Kidney epithelial cell (primary cell): ENCODE data around the gene ANKS1A. TPM values are rescaled to one million over a fixed set of nuclear protein-coding genes. Genes with fewer than 3 reads are reported as not detected.
"Not testable (repeated sequence)": the region's sequence is repeated elsewhere in the genome, so short reads cannot be mapped to it uniquely, and the experiment has no call there.

Experiments
- DNase-seq: peaks from one replicate; pipeline ENCODE4 v3.0.0-alpha.2; 2010; ENCODE audit warnings: low read depth
- H3K27me3 ChIP-seq: 2 replicates; pipeline ENCODE4 v1.6.0; 2011; ENCODE audit warnings: low read length; ENCODE audit not compliant: control insufficient read depth, insufficient read depth
- H3K36me3 ChIP-seq: 2 replicates; pipeline ENCODE4 v1.5.1; 2011; ENCODE audit warnings: low read length; ENCODE audit not compliant: control insufficient read depth, insufficient read depth
- H3K4me3 ChIP-seq: 2 replicates; pipeline ENCODE4 v1.5.1; 2011; ENCODE audit warnings: low read depth, mild to moderate bottlenecking, control low read depth, low read length
- total RNA-seq: library from RNA; depleted of rRNA; stranded (reverse); fragments of >200 nt; gene quantifications from 2 replicates; pipeline ENCODE4 v1.2.3, GENCODE V29; 2015
- TF ChIP-seq, protein P1 (sequence below): IDR thresholded peaks from 2 replicates; pipeline ENCODE4 v1.5.1; 2011; ENCODE audit warnings: mild to moderate bottlenecking, moderate library complexity, low read length, control low read depth, inconsistent platforms; ENCODE audit not compliant: insufficient read depth, poor library complexity, severe bottlenecking

ANKS1A gene
- total RNA-seq, 1 donor from 2014 or later = 20.2 TPM

DNA sequence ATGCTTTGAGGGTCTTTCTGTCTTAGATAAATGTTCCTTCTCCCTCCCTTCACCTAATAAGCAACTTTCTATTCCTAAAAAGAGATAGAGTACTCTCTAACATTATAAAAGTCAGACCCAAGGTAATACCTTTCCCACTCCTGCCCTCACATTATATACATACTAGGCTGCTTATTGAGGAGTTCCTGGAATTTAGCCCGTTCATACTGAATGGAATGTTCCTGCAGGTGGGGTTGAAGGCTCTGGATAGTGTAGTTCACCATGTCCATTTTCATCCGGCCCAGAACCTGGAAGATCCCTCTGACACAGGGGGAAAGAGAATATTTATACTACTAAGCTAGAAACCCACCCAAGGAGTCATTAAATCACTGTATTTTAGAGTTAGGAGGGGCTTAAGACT, 231.7 kb downstream of the ANKS1A start:
- no peak for DNase-seq

DNA sequence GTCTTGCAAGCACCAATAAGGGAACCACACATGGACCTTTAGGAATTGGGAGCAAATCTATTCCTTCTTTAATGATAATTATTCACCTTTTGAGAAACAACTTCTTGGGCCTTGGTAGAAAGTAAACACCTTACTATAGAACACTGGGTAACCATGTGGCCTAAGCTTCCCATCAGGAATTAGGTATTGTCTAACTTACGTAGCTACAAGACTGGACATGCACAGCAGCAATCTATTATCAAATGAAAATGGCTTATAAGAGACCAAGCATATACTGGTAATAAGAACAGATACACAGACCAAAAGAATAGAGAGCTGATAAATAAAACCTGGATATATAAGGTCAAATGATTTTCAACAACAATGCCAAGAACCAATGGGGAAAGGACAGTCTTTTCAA, 235.3 kb downstream of the ANKS1A start:
- Histone ChIP-seq H3K4me3 (no peak overlapping the region), H3K27me3 (no peaks in the 10 kb centered on the region), H3K36me3 (no peaks in the 10 kb centered on the region)
- no peak for DNase-seq
- TF ChIP-seq, protein P1, sequence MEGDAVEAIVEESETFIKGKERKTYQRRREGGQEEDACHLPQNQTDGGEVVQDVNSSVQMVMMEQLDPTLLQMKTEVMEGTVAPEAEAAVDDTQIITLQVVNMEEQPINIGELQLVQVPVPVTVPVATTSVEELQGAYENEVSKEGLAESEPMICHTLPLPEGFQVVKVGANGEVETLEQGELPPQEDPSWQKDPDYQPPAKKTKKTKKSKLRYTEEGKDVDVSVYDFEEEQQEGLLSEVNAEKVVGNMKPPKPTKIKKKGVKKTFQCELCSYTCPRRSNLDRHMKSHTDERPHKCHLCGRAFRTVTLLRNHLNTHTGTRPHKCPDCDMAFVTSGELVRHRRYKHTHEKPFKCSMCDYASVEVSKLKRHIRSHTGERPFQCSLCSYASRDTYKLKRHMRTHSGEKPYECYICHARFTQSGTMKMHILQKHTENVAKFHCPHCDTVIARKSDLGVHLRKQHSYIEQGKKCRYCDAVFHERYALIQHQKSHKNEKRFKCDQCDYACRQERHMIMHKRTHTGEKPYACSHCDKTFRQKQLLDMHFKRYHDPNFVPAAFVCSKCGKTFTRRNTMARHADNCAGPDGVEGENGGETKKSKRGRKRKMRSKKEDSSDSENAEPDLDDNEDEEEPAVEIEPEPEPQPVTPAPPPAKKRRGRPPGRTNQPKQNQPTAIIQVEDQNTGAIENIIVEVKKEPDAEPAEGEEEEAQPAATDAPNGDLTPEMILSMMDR = no peak

More for the DNA sequence above, 231.7 kb downstream of the ANKS1A start:
- TF ChIP-seq, protein P1 = no peak
- no peaks in the 10 kb centered on the region for H3K36me3 ChIP-seq
- no peak overlapping the region for H3K4me3 ChIP-seq
- H3K27me3 ChIP-seq = no peaks in the 10 kb centered on the region

DNA sequence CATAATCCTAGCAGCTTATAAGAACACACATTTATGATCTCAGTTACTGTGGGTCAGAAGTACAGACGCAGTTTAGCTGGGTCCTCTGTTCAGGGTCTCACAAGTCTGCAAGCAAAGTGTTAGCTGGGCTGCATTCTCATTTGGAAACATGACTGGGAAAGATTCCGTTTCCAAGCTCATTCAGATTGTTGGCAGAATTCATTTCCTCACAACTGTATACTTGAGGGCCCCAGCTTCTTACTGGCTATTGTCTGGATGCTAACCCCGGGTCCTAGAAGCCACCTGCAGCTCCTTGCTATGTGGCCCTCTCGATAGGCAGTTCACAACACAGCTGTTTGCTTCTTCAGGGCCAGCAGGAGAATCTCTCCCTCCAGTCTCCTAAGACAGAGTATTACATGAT, 239.0 kb downstream of the ANKS1A start:
- H3K27me3 ChIP-seq = no peaks in the 10 kb centered on the region
- H3K4me3 ChIP-seq = no peak overlapping the region
- no peak for DNase-seq
- no peaks in the 10 kb centered on the region for H3K36me3 ChIP-seq
- TF ChIP-seq, protein P1 = no peak

DNA sequence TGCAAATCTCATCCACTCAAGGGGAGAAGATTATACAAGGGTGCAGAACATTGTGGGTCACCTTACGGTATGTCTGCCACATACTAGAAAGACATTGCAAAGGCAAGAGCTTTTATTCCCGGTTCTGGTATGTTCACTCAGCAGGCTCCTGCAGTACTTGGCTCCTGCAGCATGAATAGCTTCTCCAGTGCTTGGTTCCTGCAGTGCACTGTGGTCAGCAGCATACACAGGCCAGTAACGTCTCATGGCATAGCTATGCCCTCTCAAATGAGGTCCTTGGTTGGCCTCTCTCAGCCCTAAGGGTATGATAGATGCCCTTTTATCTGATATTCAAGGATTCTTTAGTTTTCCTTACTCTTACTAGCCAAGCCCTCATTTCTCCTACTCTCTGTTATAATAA, 239.4 kb downstream of the ANKS1A start:
- Histone ChIP-seq H3K27me3 (no peaks in the 10 kb centered on the region), H3K4me3 (no peak overlapping the region), H3K36me3 (no peaks in the 10 kb centered on the region)
- TF ChIP-seq, protein P1 = no peak
- no peak for DNase-seq

DNA sequence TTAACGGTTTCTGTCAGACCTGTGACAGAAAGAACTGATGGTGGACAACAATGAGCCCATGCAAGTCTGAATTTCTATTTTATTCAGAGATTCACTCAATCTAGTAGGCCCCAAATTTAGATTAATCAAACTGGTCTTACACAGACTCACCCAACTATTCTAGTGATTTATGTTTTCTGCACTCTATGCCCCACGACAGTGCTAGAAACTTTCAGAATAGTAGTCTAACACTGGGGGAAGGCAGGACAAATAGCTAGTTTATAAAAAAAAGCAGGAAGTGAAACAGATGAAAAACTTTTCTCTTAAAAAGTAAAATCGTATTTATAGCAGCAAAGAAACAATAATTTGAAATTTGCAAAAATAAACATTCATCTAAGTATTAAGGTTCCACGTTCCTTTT, 247.1 kb downstream of the ANKS1A start:
- Histone ChIP-seq H3K4me3 (no peak overlapping the region), H3K27me3 (peaks cover 2% of the 10 kb centered on the region), H3K36me3 (no peaks in the 10 kb centered on the region)
- TF ChIP-seq, protein P1 = no peak
- DNase-seq = no peak

DNA sequence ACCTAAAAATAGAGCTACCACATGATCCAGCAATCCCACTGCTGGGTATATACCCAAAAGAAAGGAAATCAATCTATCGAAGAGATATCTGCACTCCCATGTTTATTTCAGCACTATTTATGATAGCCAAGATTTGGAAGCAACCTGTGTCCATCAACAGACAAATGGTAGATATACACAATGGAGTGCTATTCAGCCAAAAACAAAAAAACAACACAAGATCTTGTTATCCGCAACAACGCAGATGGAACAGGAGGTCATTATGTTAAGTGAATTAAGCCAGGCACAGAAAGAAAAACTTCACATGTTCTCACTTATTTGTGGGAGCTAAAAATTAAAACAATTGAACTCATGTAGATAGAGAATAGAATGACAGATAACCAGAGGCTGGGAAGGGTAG, 249.1 kb downstream of the ANKS1A start:
- not testable (repeated sequence) for H3K27me3 ChIP-seq, DNase-seq, H3K36me3 ChIP-seq, H3K4me3 ChIP-seq
